K562 (cell line): ENCODE results near the gene LRFN4. TPM values are rescaled to one million over a fixed set of nuclear protein-coding genes. Genes with fewer than 3 reads are reported as not detected.

Experiments used
- ATAC-seq: fragments of 200-7000 bp; cut with Tn5 transposase; 3 replicates; pipeline ENCODE4 v1.9.1; 2020; ENCODE audit warnings: moderate library complexity
- BruUV-seq: library from RNA; stranded (reverse); fragments of 400-500 nt; replicated peaks from 2 replicates; lab custom pipeline; 2021; lab: Mats Ljungman, UMichigan
- CTCF ChIA-PET: fragments of 300-600 bp; formaldehyde crosslinking; extraction: SDS; loops from one replicate; lab custom pipeline; 2021; ENCODE audit warnings: low intra/inter-chr PET ratio; lab: Yijun Ruan, JAX
- POLR2A ChIA-PET: fragments of 300-600, 350-650 bp; sonication (Branson Sonifier 250); formaldehyde crosslinking; extraction: SDS; loops from one replicate; lab custom pipeline; 2021; ENCODE audit warnings: antibody characterized with exemption, inconsistent platforms; lab: Yijun Ruan, JAX
- DNase-seq, 4 experiments: peaks; one replicate each; pipeline versions ENCODE4 v3.0.0 to v3.0.0-alpha.2; 2011 to 2018; ENCODE audit warnings: low spot score in 3 of 4, mixed read lengths in 3 of 4; ENCODE audit errors: extremely low read depth in 1 of 4
- FAIRE-seq: peaks from 2 replicates; lab custom pipeline; 2011; peaks lifted over from hg19 to GRCh38; lab: Jason Lieb, UNC
- H2AFZ ChIP-seq: 2 replicates; pipeline ENCODE4 v1.6.0; 2011; ENCODE audit warnings: low read depth, low read length, control low read depth, inconsistent platforms
- H3K27ac ChIP-seq: fragments of 200-600 bp; 3 replicates; pipeline ENCODE4 v1.8.0; 2011; ENCODE audit warnings: low read depth, mild to moderate bottlenecking, control low read depth, inconsistent platforms, low read length, moderate library complexity, mixed read lengths; ENCODE audit errors: extremely low read depth
- H3K27me3 ChIP-seq, 2 experiments: fragments of 300-600 bp in 1 of 2; 2 replicates in 1 of 2; 3 replicates in 1 of 2; pipeline versions ENCODE4 v1.6.0 to v1.8.0; 2011; ENCODE audit warnings: inconsistent platforms in 2 of 2, low read length in 2 of 2, mild to moderate bottlenecking in 1 of 2, mixed read lengths in 1 of 2, moderate library complexity in 1 of 2; ENCODE audit not compliant: control insufficient read depth in 2 of 2, insufficient read depth in 2 of 2
- H3K36me3 ChIP-seq: fragments of 300-600 bp; 3 replicates; pipeline ENCODE4 v1.8.0; 2011; ENCODE audit warnings: mild to moderate bottlenecking, low read length, inconsistent platforms; ENCODE audit not compliant: control insufficient read depth, insufficient read depth
- H3K4me1 ChIP-seq, 2 experiments: fragments of 200-600 bp in 1 of 2; replicated peaks in 1 of 2; 2 replicates in 1 of 2; 3 replicates in 1 of 2; pipeline versions ENCODE4 v1.5.1 to v1.8.0; 2011; ENCODE audit warnings: inconsistent platforms in 2 of 2, low read length in 2 of 2, mild to moderate bottlenecking in 1 of 2, mixed read lengths in 1 of 2, moderate library complexity in 1 of 2; ENCODE audit not compliant: control insufficient read depth in 2 of 2, insufficient read depth in 2 of 2
- H3K4me2 ChIP-seq: 2 replicates; pipeline ENCODE4 v1.6.1; 2011; ENCODE audit warnings: low read length, control low read depth, inconsistent platforms, mixed read lengths; ENCODE audit not compliant: insufficient read depth
- H3K4me3 ChIP-seq: fragments of 200-600 bp; sonication (generic), shearing (Covaris generic); 2 replicates; pipeline ENCODE4 v1.5.1; 2016; ENCODE audit warnings: control low read depth, inconsistent platforms
- H3K79me2 ChIP-seq: fragments of 200-600 bp; 3 replicates; pipeline ENCODE4 v1.8.0; 2011; ENCODE audit warnings: low read length, inconsistent platforms; ENCODE audit not compliant: control insufficient read depth, insufficient read depth
- H3K9ac ChIP-seq, 2 experiments: 2 replicates each; pipeline versions ENCODE4 v1.6.0 to v1.6.1; 2011; ENCODE audit warnings: low read depth in 2 of 2, low read length in 2 of 2, control low read depth in 1 of 2, inconsistent platforms in 1 of 2, mild to moderate bottlenecking in 1 of 2, mixed read lengths in 1 of 2; ENCODE audit not compliant: insufficient read depth in 1 of 2
- H3K9me1 ChIP-seq: one replicate; pipeline ENCODE4 v1.6.0; 2011; ENCODE audit warnings: inconsistent platforms, mild to moderate bottlenecking, low read length, moderate library complexity; ENCODE audit not compliant: control insufficient read depth, insufficient read depth
- H3K9me3 ChIP-seq: replicated peaks from 2 replicates; pipeline ENCODE4 v1.5.1; 2011; ENCODE audit warnings: low read depth, low read length, inconsistent platforms; ENCODE audit not compliant: control insufficient read depth, insufficient read depth
- H4K20me1 ChIP-seq: replicated peaks from 2 replicates; pipeline ENCODE4 v1.6.1; 2011; ENCODE audit warnings: low read length, inconsistent platforms, mixed read lengths; ENCODE audit not compliant: control insufficient read depth, insufficient read depth
- CBFA2T3 ChIP-seq: fragments of 450-650 bp; IDR thresholded peaks from 2 replicates; pipeline ENCODE4 v1.6.1; 2017
- CTBP1 ChIP-seq: fragments of 450-650 bp; IDR thresholded peaks from 2 replicates; pipeline ENCODE4 v1.6.1; 2016; ENCODE audit warnings: borderline replicate concordance
- DACH1 ChIP-seq: fragments of 450-650 bp; IDR thresholded peaks from 2 replicates; pipeline ENCODE4 v1.6.1; 2018; ENCODE audit not compliant: partially characterized antibody
- DPF2 ChIP-seq: fragments of 450-650 bp; IDR thresholded peaks from 2 replicates; pipeline ENCODE4 v1.6.1; 2016
- E2F8 ChIP-seq: fragments of 450-650 bp; IDR thresholded peaks from 2 replicates; pipeline ENCODE4 v1.7.1; 2018; ENCODE audit warnings: mild to moderate bottlenecking, low read depth; ENCODE audit not compliant: partially characterized antibody
- EP400 ChIP-seq: fragments of 450-650 bp; IDR thresholded peaks from 2 replicates; pipeline ENCODE4 v1.6.1; 2017; ENCODE audit warnings: antibody characterized with exemption, mild to moderate bottlenecking, moderate library complexity
- ETV1 ChIP-seq: fragments of 450-650 bp; conservative IDR thresholded peaks from 2 replicates; pipeline ENCODE4 v1.6.1; 2016; ENCODE audit warnings: missing genetic modification characterization, control low read depth, low read depth, missing compliant biosample characterization
- MAZ ChIP-seq, 2 experiments: fragments of 450-650 bp in 1 of 2; sonication (generic) in 1 of 2; formaldehyde crosslinking; IDR thresholded peaks in 1 of 2; conservative IDR thresholded peaks in 1 of 2; 2 replicates each; pipeline versions ENCODE4 v1.4.0 to v1.5.0; 2020; ENCODE audit warnings: mild to moderate bottlenecking in 1 of 2, missing genetic modification reagents in 1 of 2
- NRF1 ChIP-seq, 2 experiments: fragments of 450-650 bp; IDR thresholded peaks in 1 of 2; conservative IDR thresholded peaks in 1 of 2; 2 replicates each; pipeline ENCODE4 v1.6.1; 2014; ENCODE audit warnings: mild to moderate bottlenecking in 2 of 2
- PHF8 ChIP-seq: fragments of 200-600 bp; sonication (generic); IDR thresholded peaks from 2 replicates; pipeline ENCODE4 v1.6.1; 2012; ENCODE audit warnings: mixed run types, mild to moderate bottlenecking, inconsistent platforms, low read length, moderate library complexity, borderline replicate concordance
- PYGO2 ChIP-seq: fragments of 450-650 bp; IDR thresholded peaks from 2 replicates; pipeline ENCODE4 v1.6.1; 2016; ENCODE audit warnings: mild to moderate bottlenecking, missing genetic modification characterization, moderate library complexity, missing compliant biosample characterization
- RCOR1 ChIP-seq, 2 experiments: IDR thresholded peaks; 2 replicates each; pipeline ENCODE4 v1.6.1; 2012; ENCODE audit warnings: low read depth in 2 of 2, low read length in 2 of 2, borderline replicate concordance in 1 of 2, improper control_type of control experiment in 1 of 2
- TAL1 ChIP-seq: fragments of 450-650 bp; IDR thresholded peaks from 2 replicates; pipeline ENCODE4 v1.6.1; 2016; ENCODE audit warnings: mild to moderate bottlenecking
- TRIM24 ChIP-seq, 2 experiments: fragments of 450-650 bp; IDR thresholded peaks; 2 replicates each; pipeline ENCODE4 v1.6.1; 2016
- ZEB2 ChIP-seq: fragments of 450-650 bp; IDR thresholded peaks from 2 replicates; pipeline ENCODE4 v1.6.1; 2016
- WGBS: fragments of 100-300 bp; shearing (Covaris generic); methylation state at CpG from one replicate; pipeline ENCODE4 v1.1.6; 2016; ENCODE audit warnings: low coverage, mixed read lengths; ENCODE audit not compliant: insufficient coverage; ENCODE audit errors: missing lambda C conversion rate; 5-methylcytosine and 5-hydroxymethylcytosine counted together
- in situ Hi-C: fragments of 300-500 bp; cut with MboI; formaldehyde crosslinking; loops from 4 replicates; pipeline ENCODE4 v1.15.0; 2018; ENCODE audit warnings: inconsistent platforms, mixed read lengths
- intact Hi-C: fragments of 100-400 bp; cut with micrococcal nuclease; formaldehyde crosslinking; loops from 2 replicates; pipeline ENCODE4 v1.14.2; 2022
- polyA plus RNA-seq, 8 experiments: library from polyadenylated mRNA; depleted of rRNA in 4 of 8; stranded (reverse) in 5 of 8; unstranded in 3 of 8; fragments of >200 nt; fragmentation: Nextera tagmentation in 2 of 8; fragmentation: Illumina TruSeq in 1 of 8; extraction: Ambion mirVana in 2 of 8; extraction: Trizol in 1 of 8; gene quantifications; 2 replicates each; pipeline versions ENCODE4 v1.2.1 to v1.2.3, GENCODE V29; 2011 to 2014; ENCODE audit warnings: inconsistent platforms in 1 of 8, missing spikeins in 1 of 8
- total RNA-seq, 7 experiments: library from RNA; depleted of rRNA in 6 of 7; stranded (reverse); fragments of >200 nt in 6 of 7; fragmentation: Illumina TruSeq in 2 of 7; extraction: Trizol in 2 of 7; gene quantifications; 2 replicates each; pipeline versions ENCODE4 v1.2.1 to v1.2.3, GENCODE V29; 2011 to 2021; ENCODE audit warnings: low replicate concordance in 1 of 7
- TF ChIP-seq, protein P1 (sequence below), 2 experiments: IDR thresholded peaks; 2 replicates each; pipeline ENCODE4 v1.6.1; 2012; ENCODE audit warnings: improper control_type of control experiment in 2 of 2, low read depth in 2 of 2, low read length in 2 of 2, borderline replicate concordance in 1 of 2

LRFN4 gene
- total and polyA plus RNA-seq, 9 of the 15 experiments (the other 6 are each of a cell fraction or from before 2014, with no cell fraction given): 0.10 to 60.1 (median 6.7) TPM

DNA sequence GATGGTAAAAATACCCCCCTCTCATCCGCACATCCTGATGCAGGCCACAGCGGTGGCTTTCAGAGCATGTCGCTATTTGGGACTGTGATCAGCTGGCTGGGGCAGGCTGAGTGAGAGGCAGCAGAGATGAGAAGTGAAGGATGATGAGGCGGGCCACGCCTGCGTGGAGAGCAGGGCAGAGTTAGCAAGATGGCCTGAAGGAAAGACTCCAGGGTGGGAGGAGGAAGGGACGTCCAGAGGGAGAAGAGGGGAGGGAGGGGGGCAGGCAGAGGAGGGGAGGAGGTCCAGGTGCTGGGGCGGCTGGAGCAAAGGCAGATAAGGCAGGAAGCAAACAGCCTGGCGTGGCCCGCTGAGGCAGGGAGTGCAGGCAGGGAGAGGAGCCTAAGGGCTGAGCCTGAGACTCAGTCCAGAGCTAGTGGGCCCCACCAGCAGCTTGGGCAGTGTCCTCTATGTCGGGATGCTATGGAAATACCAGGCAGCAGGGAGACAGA lies 29.1 kb downstream of the LRFN4 start:
- FAIRE-seq: peak; percentile 58
- peak overlapping the region; percentile 61 for H3K4me2 ChIP-seq
- POLR2A ChIA-PET: interaction anchor here (0.6 to 0.7 kb wide), 3 partner anchors 10 to 90 kb away, joined by 3 read pairs; partner anchors contain the start of gene C11orf86
- 0 out of 4 replicates have a peak, but pooled peaks of 1 of the 2 experiments have one; percentile 9 for TF ChIP-seq TRIM24 (IDR thresholded peaks at IDR 0.05)
- peak; percentile 33; the same call in 1 of the 2 replicates for TF ChIP-seq ETV1 (tag)
- peak; percentile 17; the same call in 1 of the 2 replicates for TF ChIP-seq ZEB2
- peak; percentile 69 to 77 for TF ChIP-seq NRF1 (conservative IDR thresholded peaks at IDR 0.05 in 1 of 2, IDR thresholded peaks at IDR 0.05 in 1 of 2)
- TF ChIP-seq DPF2: 0 out of 2 replicates have a peak, but pooled peaks have one; percentile 57
- TF ChIP-seq CBFA2T3: peak; percentile 63
- TF ChIP-seq E2F8: no peak
- no peak for TF ChIP-seq PYGO2
- TF ChIP-seq DACH1: peak; percentile 47
- TF ChIP-seq TAL1: 0 out of 2 replicates have a peak, but pooled peaks have one; percentile 9
- TF ChIP-seq MAZ (CRISPR knock-in tag; conservative IDR thresholded peaks at IDR 0.05 in 1 of 2, IDR thresholded peaks at IDR 0.05 in 1 of 2): peak in 1 of 2 experiments; percentile 26; a peak in 1 of 4 replicates
- TF ChIP-seq, protein P1, sequence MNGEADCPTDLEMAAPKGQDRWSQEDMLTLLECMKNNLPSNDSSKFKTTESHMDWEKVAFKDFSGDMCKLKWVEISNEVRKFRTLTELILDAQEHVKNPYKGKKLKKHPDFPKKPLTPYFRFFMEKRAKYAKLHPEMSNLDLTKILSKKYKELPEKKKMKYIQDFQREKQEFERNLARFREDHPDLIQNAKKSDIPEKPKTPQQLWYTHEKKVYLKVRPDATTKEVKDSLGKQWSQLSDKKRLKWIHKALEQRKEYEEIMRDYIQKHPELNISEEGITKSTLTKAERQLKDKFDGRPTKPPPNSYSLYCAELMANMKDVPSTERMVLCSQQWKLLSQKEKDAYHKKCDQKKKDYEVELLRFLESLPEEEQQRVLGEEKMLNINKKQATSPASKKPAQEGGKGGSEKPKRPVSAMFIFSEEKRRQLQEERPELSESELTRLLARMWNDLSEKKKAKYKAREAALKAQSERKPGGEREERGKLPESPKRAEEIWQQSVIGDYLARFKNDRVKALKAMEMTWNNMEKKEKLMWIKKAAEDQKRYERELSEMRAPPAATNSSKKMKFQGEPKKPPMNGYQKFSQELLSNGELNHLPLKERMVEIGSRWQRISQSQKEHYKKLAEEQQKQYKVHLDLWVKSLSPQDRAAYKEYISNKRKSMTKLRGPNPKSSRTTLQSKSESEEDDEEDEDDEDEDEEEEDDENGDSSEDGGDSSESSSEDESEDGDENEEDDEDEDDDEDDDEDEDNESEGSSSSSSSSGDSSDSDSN (IDR thresholded peaks at IDR 0.05; ENCODE audit: borderline replicate concordance in 1 of 2, low read depth in 2 of 2, low read length in 2 of 2): peak; percentile 23 to 39; a peak in 1 of 4 replicates
- peak; percentile 11; the same call in 1 of the 2 replicates for TF ChIP-seq PHF8
- TF ChIP-seq RCOR1 (IDR thresholded peaks at IDR 0.05; ENCODE audit: borderline replicate concordance in 1 of 2, low read depth in 2 of 2, low read length in 2 of 2): peak in 1 of 2 experiments; percentile 35; a peak in 1 of 4 replicates
- peak; percentile 18; the same call in 1 of the 2 replicates for TF ChIP-seq EP400
- 0 out of 2 replicates have a peak, but pooled peaks have one; percentile 25 for TF ChIP-seq CTBP1

More for the DNA sequence above, 29.1 kb downstream of the LRFN4 start:
- Histone ChIP-seq H3K4me3 (no peak overlapping the region), H3K4me1 (peaks cover 32 to 44% of the 10 kb centered on the region in 2 experiments; a peak in 4 of 5 replicates), H3K9ac (peak overlapping the region; percentile 37 to 63; a peak in 2 of 4 replicates), H3K27me3 (no peaks in the 10 kb centered on the region), H3K27ac (peak overlapping the region; percentile 47; the same call in 2 of the 3 replicates), H3K36me3 (0 out of 3 replicates have a peak, but pooled peaks cover 4% of the 10 kb centered on the region), H4K20me1 (no peaks in the 10 kb centered on the region), H3K9me3 (no peaks in the 10 kb centered on the region), H3K79me2 (no peaks in the 10 kb centered on the region), H3K9me1 (no peaks in the 10 kb centered on the region), H2AFZ (peak overlapping the region; percentile 71; the same call in 1 of the 2 replicates)
- intact Hi-C loops: no loop called here
- CTCF ChIA-PET: interaction anchor here (0.9 kb wide), 1 partner anchor 193 kb away, joined by 3 read pairs; no protein-coding TSS in a partner anchor
- BruUV-seq: no TSS peak
- WGBS: 27% methylated on average over 10 of the region's 11 CpGs
- in situ Hi-C loops: no loop called here
- peak; percentile 68 to 83 (median 75) for DNase-seq
- peak; percentile 85 for ATAC-seq
